ENCODE measurements around the gene STK32B.

STK32B gene

DNA sequence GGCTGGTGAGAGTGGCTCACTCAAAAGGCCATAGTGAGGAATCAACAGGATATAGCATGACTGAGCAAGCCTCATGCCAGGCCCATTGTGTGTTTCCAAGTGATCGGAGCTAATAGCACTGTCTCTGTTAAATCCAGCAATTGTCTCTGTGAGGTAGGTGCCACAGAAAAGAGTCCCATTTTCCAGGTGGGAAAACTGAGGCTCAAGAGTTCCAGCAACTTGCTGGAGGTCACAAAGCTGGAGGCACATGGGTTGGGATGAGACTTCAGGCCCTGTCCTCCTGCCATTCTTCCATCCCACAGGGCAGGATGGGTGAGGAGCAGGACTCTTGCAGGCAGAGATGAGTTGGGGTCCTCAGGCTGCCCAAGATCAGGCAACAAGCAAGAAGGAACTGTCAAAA lies 30.9 kb upstream of the STK32B start:
- H3K27ac ChIP-seq = no peak overlapping the region
- TF ChIP-seq ZFX (IDR thresholded peaks at IDR 0.05; ENCODE audit: borderline replicate concordance) = no peak
- TF ChIP-seq, protein P1, sequence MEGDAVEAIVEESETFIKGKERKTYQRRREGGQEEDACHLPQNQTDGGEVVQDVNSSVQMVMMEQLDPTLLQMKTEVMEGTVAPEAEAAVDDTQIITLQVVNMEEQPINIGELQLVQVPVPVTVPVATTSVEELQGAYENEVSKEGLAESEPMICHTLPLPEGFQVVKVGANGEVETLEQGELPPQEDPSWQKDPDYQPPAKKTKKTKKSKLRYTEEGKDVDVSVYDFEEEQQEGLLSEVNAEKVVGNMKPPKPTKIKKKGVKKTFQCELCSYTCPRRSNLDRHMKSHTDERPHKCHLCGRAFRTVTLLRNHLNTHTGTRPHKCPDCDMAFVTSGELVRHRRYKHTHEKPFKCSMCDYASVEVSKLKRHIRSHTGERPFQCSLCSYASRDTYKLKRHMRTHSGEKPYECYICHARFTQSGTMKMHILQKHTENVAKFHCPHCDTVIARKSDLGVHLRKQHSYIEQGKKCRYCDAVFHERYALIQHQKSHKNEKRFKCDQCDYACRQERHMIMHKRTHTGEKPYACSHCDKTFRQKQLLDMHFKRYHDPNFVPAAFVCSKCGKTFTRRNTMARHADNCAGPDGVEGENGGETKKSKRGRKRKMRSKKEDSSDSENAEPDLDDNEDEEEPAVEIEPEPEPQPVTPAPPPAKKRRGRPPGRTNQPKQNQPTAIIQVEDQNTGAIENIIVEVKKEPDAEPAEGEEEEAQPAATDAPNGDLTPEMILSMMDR (IDR thresholded peaks at IDR 0.05) = no peak

DNA sequence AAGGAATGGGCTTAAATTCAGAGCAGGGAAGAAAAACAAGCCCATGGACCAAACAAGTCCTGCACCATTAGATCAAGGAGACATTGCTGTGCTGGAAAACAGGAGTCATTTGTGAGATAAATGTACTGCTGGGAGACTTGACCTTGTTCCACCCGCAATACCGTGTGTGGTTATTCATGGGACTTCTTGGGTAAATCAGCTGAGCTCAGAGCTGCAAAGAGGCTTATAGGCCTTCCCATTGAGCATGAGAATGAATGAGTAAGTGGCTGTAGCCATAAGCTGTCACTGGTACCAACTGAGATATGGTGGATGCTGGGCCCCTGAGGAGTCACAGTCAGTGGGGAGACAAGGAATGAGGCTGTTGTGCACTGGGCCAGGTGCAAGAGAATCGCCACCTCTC lies 29.7 kb upstream of the STK32B start:
- TF ChIP-seq, protein P1 (IDR thresholded peaks at IDR 0.05) = no peak
- TF ChIP-seq ZFX (IDR thresholded peaks at IDR 0.05; ENCODE audit: borderline replicate concordance) = no peak
- no peak overlapping the region for H3K27ac ChIP-seq

DNA sequence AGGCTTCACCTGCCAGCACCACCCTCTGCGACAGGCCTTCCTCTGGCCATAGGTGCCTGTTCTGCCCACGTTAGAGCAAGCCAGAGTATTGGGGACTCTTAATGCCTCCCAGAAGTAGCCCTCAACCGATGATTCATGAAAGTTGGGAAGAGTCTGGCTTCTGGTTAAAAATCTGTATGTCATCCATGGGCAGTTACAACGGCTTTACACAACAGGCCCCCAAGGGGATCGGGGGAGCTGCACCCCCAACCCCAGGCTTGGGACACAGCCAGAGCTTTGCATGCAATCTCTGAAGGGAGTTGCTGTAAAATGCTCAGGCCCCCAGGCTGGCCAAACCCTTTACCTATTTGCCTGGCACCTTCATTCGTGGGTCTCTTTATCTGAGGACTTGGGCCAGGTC lies 26.6 kb upstream of the STK32B start:
- H3K27ac ChIP-seq = no peak overlapping the region
- no peak for TF ChIP-seq ZFX (IDR thresholded peaks at IDR 0.05; ENCODE audit: borderline replicate concordance)
- TF ChIP-seq, protein P1 (IDR thresholded peaks at IDR 0.05) = no peak

DNA sequence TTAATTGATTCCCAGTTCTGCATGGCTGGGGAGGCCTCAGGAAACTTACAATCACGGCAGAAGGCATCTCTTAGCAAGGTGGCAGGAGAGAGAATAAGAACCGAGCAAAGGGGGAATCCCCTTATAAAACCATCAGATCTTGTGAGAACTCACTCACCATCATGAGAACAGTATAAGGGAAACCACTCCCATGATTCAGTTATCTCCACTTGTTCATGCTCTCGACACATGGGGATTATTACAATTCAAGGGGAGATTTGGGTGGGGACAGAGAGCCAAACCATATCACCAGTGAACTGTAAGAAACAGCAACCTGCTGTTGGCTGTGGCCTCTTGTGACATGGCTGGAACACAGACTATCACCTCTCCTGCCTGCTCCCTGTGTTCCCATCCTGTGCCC lies 24.9 kb upstream of the STK32B start:
- TF ChIP-seq ZFX (IDR thresholded peaks at IDR 0.05; ENCODE audit: borderline replicate concordance) = no peak
- TF ChIP-seq, protein P1 (IDR thresholded peaks at IDR 0.05) = no peak
- no peak overlapping the region for H3K27ac ChIP-seq

DNA sequence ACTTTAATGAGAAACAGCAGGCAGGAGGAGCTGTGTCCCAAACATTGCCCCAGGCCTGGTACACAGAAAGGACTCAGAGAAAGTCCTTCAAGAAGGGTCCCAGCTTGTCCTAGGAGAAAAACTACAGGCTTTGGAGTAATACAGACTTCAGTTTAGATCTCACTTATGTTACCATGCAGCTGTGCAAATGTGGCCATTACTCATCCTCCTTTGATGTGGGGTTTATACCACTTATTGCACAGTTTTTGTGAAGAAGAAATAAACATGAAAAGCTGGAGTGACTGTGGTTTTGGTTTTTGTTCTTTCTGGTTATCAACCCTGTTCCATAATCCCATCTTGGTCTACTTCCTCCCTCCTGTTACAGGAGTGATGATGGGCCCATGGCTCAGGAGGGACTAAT lies 23.9 kb upstream of the STK32B start:
- no peak overlapping the region for H3K27ac ChIP-seq
- TF ChIP-seq, protein P1 (IDR thresholded peaks at IDR 0.05) = no peak
- TF ChIP-seq ZFX (IDR thresholded peaks at IDR 0.05; ENCODE audit: borderline replicate concordance) = no peak

DNA sequence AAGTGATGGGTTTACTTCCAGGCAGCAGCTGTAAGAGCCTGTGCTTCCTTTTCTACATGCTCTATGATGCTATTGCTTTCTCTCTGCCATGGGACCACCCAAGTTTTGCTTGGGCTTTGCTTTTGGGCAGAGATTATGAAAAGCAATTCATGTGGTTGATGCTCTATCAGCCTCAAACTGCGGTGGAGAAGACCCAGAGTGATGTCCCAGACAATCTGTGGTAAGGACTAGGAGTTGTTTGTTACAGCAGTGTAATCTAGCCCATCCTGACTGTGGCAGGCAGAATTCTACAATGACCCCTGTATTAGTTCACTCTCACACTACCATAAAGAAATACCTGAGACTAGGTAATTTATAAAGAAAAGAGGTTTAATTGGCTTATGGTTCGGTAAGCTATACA lies 22.8 kb upstream of the STK32B start:
- no peak for TF ChIP-seq ZFX (IDR thresholded peaks at IDR 0.05; ENCODE audit: borderline replicate concordance)
- TF ChIP-seq, protein P1 (IDR thresholded peaks at IDR 0.05) = no peak
- no peak overlapping the region for H3K27ac ChIP-seq

DNA sequence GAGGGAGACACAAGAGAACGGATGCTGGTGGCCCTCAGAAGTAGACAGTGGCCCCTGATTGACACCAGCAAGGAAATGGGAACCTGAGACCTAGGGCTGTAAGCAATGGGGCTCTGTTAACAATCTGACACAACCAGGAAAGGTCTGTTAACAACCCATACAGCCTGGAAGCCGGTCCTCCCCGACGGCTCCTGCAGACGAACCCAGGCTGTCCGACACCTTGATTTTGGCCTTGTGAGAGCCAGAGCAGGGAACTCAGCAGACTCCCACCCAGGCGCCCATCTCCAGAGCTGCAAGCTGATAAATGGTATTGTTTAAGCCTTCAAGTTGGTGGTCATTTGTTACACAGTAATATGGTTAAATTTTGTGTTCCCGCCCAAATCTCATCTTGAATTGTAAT lies 21.8 kb upstream of the STK32B start:
- no peak overlapping the region for H3K27ac ChIP-seq
- TF ChIP-seq ZFX (IDR thresholded peaks at IDR 0.05; ENCODE audit: borderline replicate concordance) = no peak
- TF ChIP-seq, protein P1 (IDR thresholded peaks at IDR 0.05) = no peak

All from 22Rv1 (cell line).